NCI-H187 (cell line): Measurements from ENCODE around the gene EVL.

Source experiments
- DNase-seq, 2 experiments: peaks; one replicate each; lab custom pipeline; 2025; lab: John Stamatoyannopoulos, UW

The EVL gene

DNA sequence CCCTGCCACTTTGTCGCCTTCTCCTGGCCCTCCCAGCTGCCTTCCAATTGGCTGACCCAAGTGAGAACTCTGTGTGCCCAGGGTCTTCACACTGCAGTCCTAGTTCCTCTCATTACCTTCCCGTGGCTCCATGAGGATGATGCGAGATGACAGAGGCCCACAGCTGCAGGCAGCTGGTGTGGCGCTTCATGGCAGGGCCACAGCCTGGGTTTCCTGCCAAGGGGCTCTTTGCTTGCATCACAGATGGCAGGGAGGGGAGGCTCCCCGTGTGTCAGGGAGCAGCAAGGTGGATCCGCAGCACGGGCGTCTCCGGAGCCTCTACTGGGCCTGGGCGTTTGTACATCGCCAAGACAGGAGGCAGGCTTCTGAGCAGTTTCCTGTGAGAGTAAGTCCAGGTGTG lies 65.3 kb downstream of the EVL start:
- no peak for DNase-seq

DNA sequence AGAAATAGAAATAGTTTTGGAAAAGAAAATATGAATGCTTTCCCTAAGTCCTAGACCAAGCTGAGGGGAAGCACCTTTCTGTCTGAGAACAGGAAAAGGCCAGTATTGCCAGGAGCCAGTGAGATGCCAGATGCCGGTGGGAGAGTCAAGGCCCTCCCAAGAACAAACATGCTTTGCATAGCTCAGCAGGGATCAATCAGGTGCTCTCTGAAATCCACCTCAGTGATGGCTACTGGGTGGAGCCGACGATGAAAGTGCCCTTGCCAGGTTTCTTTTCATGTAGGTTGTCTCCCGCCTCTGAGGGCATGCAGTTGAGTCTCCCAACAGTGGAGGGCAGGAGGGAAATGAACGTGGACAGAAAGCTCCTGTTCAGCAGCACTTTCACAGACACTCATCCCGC lies 66.0 kb downstream of the EVL start:
- DNase-seq: no peak

DNA sequence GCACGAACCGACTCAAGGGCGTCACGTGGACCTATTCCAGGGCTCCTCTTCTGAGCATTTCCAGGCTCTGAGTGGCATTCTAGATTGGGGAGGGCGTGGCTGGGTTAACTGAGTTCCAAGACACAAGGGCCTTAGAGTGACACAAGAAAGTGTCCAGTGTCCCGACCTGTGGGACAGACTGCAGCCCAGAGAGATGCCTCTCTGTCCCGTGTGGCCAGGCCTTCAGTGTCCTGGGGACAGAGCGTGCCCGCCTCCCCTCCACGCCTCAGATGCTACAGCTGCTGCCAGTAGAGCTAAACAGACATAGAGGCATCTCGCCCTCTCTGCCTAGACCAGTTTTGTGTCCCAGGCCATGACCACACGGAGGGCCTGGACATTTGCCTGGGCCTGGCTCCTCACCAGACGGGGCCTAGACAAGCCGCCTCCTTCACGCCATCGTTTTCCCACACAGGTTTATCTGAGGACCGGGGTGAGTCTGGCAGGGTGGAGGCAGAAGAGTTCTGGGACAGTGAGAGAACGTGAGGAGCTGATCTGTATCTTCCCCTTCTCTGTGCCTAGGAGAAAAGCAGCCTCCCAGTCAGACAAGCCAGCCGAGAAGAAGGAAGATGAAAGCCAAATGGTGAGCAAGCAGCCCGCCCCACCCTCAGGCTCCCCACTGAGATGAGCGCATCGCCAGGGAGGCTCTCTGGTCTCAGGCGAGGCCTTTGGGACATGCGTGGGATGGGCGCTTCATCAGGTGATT lies 67.1 kb downstream of the EVL start:
- DNase-seq: no peak

DNA sequence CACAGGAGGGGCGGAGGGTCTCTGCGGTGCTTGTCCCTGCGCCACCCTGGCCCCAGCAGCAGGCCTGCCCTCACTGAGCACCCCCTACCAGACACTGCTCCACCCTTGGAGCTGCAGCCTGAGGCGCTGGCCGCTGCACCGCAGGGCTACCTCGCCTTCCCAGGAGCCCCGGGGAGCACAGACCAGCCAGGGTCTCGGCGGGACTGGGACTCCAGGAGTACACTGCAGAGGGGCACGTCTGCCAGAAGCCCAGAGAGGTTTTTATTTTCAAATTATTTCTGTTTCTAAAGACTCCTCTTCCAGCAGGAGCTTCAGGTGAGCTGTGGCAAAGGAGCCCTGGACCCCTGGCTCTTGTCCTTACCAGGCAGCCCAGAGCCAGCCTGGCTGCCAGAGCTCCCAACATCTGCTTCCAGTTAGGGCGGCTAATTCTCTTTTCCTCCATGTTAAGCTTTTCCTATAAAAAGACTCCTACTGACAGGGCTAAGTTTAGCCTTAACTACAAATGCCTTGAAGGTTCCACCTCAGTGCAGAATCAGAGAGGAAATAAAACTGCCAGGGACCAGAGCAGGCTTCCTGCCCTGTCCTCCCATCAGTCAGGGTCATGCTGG lies 67.8 kb downstream of the EVL start:
- DNase-seq: no peak

GRCh38 chr14:100134586-100134985 lies 69.4 kb downstream of the EVL start:
- no peak for DNase-seq

DNA sequence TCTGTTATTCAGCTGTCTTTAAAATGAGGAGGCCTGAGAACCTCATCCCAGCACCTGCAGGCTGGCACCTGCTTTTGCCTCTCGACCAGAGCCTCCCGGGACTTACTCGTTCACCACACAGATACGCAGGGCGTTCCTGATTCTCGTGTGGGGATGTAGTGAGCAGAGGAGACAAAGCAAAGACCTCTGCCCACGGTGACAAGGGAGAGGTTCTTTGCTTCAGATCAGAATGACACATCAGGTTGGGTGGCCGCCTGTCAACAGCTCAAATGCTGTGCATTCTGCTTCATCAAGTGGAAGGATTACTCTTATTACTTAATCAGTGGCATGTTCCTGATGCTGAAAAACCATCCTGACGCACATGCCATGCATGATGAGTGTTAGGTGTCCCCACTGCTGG lies 69.9 kb downstream of the EVL start:
- DNase-seq: no peak

- no peak for DNase-seq
These were observed 70.6 kb downstream of the EVL start for GRCh38 chr14:100135784-100136183.

DNA sequence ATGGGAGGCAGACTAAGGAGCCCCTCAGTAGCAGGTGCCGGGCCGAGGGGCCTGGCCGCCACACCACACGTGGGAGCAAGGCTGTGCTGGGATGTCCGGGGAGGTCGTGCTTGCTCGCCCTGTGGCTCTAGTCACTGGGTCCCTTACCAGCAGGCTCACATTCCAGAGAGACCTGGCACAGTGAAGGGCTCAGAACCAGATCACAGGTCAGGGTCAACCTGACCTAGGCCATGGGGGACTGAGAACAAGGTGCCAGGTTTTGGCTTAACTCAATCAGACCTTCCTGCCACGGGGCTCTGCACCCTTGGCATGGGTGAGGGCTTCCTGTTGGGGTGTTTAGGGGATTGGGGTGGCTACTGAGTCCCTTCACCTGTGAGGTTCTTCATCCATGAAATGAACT lies 72.0 kb downstream of the EVL start:
- no peak for DNase-seq

DNA sequence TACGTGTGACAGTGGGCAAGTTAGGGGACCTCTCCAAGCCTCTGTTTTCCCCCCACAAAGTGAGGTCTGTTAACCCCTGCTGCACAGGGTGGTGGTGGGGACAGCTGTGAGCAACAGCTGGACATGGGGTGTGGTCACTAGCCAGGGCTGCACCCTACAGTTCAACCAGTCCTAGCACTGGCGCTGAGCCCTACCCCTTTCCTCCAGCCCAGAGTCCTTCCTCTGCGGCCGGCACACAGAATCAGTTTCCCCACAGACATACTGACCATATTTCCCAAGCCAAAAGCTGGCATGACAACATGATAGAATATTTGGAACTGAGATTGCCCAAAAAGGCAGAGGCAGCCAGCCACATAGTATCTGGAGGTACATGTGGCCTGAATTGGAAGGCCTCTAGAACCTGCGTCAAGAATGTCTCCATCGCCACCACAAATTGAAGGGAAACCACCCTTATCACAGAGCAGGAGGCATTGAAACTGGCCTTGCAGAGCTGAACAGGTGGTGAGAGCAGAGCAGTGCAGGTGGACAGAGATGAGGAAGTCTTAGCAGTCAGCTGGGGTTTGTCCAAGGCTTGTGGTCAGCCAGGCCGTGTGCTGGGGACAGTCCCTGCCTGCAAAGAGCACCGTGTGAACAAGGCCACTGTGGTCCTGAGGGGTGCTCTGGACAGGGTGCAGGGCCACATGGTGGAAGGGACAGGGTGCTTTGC lies 73.0 kb downstream of the EVL start:
- no peak for DNase-seq

GRCh38 chr14:100138955-100139354 lies 73.7 kb downstream of the EVL start:
- DNase-seq: no peak

GRCh38 chr14:100140452-100141078 lies 75.3 kb downstream of the EVL start:
- DNase-seq: peak; percentile 55 to 84

- DNase-seq: no peak
These were observed 75.9 kb downstream of the EVL start for GRCh38 chr14:100141098-100141497.

GRCh38 chr14:100142073-100143040 lies 77.1 kb downstream of the EVL start:
- no peak for DNase-seq

DNA sequence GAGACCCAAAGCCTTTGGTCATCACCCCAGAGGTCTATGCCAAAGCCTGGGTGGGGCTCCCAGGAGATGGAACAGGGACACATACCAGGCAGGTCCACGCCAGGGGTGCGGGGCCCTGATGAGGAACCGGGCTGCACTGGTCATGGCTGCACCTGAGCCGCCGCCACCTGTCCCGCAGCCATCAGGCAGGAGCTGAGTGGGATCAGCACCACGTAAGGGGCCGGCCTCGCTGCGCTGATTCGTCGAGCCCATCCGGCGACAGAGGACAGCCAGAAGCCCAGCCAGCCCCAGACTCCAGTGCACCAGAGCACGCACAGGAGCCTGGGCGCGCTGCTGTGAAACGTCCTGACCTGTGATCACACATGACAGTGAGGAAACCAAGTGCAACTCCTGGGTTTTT lies 78.3 kb downstream of the EVL start:
- DNase-seq: no peak

DNA sequence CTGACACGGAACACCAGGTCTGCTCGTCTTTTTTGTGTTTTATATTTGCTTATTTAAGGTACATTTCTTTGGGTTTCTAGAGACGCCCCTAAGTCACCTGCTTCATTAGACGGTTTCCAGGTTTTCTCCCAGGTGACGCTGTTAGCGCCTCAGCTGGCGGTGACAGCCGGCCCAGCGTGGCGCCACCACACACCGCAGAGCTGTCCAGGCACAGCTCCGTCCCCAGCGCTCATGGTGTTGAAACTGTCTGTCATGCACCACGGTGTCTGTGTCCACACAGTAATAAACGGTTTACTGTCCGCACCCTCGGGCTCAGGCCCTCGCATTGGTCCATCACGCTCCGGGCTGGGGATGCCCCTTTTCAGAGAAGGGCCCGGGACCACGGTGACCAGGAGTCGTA lies 78.7 kb downstream of the EVL start:
- no peak for DNase-seq

DNA sequence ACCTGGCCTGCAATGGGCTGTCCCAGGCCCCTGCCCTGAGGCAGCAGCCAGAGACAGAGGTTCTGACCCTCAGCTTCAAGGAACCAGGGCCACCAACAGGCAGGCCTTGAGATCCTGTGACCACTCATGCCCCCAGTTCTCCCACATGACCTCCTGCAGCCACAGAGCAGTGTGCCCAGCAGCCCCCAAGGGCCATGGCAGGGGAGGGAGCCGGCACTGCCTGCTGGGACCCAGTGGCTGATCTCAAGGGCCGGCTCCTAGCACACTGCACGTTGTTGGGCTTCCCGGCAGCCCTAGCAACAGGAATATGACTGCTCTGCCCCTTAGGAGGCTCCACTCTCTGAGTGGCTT lies 79.4 kb downstream of the EVL start:
- DNase-seq: no peak

DNA sequence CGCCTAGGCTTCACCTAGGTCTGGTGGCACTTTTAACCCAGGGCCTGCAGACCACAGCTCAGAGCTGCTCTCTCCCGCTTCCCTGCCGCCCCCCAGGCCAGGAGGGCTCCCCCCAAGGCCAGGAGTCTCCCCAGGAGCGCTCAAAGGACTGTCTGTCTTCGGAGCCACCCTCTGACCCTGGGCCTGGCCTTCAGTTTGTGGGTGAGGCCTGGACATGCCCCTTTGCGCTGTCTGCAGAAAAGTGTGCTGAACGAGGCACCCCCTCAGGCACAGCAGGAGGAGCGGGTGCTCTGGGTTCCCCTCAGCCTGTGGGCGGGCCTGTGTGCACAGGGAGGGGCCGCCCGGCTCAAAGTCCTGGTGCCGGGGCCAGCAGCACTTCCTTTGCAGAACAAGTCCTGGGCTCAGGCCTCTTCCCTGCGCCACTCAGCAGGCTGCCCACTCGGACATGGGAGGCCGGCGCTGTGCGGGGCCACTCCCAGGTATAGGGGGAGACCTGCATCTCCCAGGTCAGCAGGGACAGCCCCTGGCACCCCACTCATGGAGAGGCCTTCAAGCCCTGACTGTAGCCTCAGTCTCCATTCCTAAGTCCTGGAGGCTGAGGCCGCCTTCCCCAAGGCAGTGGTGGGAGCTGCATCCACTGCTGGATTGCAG lies 79.9 kb downstream of the EVL start:
- DNase-seq: no peak

- DNase-seq: no peak
These were observed 80.7 kb downstream of the EVL start for GRCh38 chr14:100145682-100146464.

- peak in 1 of 2 experiments; percentile 47 for DNase-seq
These were observed 81.4 kb downstream of the EVL start for GRCh38 chr14:100146531-100147091.

DNA sequence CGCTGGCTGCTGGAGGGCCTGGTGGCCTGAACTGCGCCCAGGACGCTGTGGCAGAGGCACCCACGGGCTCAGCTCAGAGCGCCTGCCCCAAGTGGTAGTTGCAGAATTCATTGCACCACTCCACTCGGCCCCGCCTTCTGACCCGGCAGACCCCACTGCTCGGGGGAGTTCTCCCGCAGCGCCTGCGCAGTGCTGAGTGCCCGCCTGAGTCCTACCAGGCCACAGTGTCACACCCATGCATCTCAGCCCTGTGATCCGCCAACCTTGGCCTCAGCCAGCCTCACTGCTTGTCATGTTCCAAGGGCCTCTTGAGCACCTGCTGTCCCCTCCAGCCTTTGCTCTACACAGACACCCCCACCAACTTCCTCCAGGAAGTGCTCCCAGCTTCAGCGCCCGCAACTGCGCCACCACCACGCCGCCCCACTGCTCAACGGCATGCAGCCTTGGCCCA lies 82.0 kb downstream of the EVL start:
- DNase-seq: peak; percentile 33 to 64
